AG10803 (cell line): Measurements from ENCODE around the gene MYO10.

Source experiments
- DNase-seq: peaks from one replicate; pipeline ENCODE4 v3.0.0; 2010; ENCODE audit warnings: low read depth
- H3K4me3 ChIP-seq: 2 replicates; pipeline ENCODE4 v1.5.1; 2011; ENCODE audit warnings: mild to moderate bottlenecking, low read length, control low read depth
- CTCF ChIP-seq: conservative IDR thresholded peaks from 2 replicates; pipeline ENCODE4 v1.5.1; 2011; ENCODE audit warnings: mild to moderate bottlenecking, low read length, control low read depth, inconsistent platforms

The MYO10 gene

GRCh38 chr5:16754086-16754485 is 182.0 kb downstream of the MYO10 start:
- H3K4me3 ChIP-seq, result no peak overlapping the region
- no peak for DNase-seq
- TF ChIP-seq CTCF, result no peak

- no peak for DNase-seq
- no peak overlapping the region for H3K4me3 ChIP-seq
- no peak for TF ChIP-seq CTCF
Observed at GRCh38 chr5:16750445-16750844, 185.6 kb downstream of the MYO10 start.

GRCh38 chr5:16749626-16750025 is 186.5 kb downstream of the MYO10 start:
- H3K4me3 ChIP-seq, result no peak overlapping the region
- TF ChIP-seq CTCF, result no peak
- no peak for DNase-seq

GRCh38 chr5:16744164-16744880 is 191.8 kb downstream of the MYO10 start:
- no peak for DNase-seq
- H3K4me3 ChIP-seq, result no peak overlapping the region
- no peak for TF ChIP-seq CTCF

- no peak for TF ChIP-seq CTCF
- H3K4me3 ChIP-seq, result no peak overlapping the region
- no peak for DNase-seq
Observed at GRCh38 chr5:16742938-16743337, 193.2 kb downstream of the MYO10 start.

- peak; percentile 41 for DNase-seq
- TF ChIP-seq CTCF, result no peak
- no peak overlapping the region for H3K4me3 ChIP-seq
Observed at GRCh38 chr5:16740811-16741392, 195.2 kb downstream of the MYO10 start.
